ENCODE results near the gene KRT79.
"Not testable (repeated sequence)": the region's sequence is repeated elsewhere in the genome, so short reads cannot be mapped to it uniquely, and the experiment has no call there.

The KRT79 gene

GRCh38 chr12:52800259-52800917, 33.7 kb downstream of the KRT79 start:
- Mint-ChIP-seq H3K27ac (no peak overlapping the region), H3K36me3 (no peaks in the 10 kb centered on the region)

DNA sequence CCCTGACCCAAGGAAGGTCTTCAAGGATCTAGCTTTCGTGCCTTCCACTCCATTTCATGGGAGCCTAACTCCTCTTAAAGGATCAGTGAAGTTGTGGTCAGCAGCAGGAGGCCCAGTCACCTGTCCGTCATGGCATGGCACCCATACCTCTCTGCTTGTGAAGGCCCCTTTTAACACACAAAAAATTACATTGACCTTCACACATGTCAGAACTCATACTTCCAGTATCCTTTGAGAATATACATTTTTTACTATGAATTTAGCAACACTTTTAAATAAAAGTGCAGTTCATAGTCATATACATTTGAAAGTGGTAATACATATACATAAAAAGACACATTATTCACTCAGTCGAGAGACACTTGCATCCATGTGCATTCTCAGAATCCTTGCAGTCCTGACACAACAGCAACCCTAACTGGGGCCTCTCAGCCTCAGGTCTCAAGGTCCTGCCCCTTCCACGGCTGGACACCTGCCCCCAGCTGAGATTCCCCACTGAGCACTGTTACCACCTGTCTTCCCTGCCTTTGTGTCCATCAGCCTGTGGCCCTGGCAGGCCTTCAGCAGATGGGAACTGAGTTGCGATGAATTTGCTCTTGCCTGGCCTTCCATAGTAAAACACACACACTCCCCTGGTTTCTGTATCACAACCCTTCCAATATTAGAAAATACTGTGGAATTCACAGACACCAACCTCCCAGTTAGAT, 34.5 kb downstream of the KRT79 start:
- no peak overlapping the region for H3K4me3 Mint-ChIP-seq
- H3K27me3 Mint-ChIP-seq: no peaks in the 10 kb centered on the region

More at GRCh38 chr12:52800259-52800917, 33.7 kb downstream of the KRT79 start:
- Mint-ChIP-seq H3K4me1 (ENCODE audit: low read depth) (no peaks in the 10 kb centered on the region), H3K9me3 (ENCODE audit: low read depth) (no peaks in the 10 kb centered on the region), H3K4me3 (no peak overlapping the region), H3K27me3 (no peaks in the 10 kb centered on the region)

GRCh38 chr12:52798671-52799504, 35.2 kb downstream of the KRT79 start:
- Mint-ChIP-seq H3K9me3 (ENCODE audit: low read depth) (no peaks in the 10 kb centered on the region), H3K27ac (no peak overlapping the region), H3K27me3 (no peaks in the 10 kb centered on the region), H3K4me3 (no peak overlapping the region), H3K4me1 (ENCODE audit: low read depth) (peaks cover 8% of the 10 kb centered on the region), H3K36me3 (no peaks in the 10 kb centered on the region)

More for the DNA sequence above, 34.5 kb downstream of the KRT79 start:
- H3K36me3 Mint-ChIP-seq: no peaks in the 10 kb centered on the region
- H3K27ac Mint-ChIP-seq: no peak overlapping the region
- H3K9me3 Mint-ChIP-seq (ENCODE audit: low read depth): no peaks in the 10 kb centered on the region
- peaks cover under 1% of the 10 kb centered on the region for H3K4me1 Mint-ChIP-seq (ENCODE audit: low read depth)

DNA sequence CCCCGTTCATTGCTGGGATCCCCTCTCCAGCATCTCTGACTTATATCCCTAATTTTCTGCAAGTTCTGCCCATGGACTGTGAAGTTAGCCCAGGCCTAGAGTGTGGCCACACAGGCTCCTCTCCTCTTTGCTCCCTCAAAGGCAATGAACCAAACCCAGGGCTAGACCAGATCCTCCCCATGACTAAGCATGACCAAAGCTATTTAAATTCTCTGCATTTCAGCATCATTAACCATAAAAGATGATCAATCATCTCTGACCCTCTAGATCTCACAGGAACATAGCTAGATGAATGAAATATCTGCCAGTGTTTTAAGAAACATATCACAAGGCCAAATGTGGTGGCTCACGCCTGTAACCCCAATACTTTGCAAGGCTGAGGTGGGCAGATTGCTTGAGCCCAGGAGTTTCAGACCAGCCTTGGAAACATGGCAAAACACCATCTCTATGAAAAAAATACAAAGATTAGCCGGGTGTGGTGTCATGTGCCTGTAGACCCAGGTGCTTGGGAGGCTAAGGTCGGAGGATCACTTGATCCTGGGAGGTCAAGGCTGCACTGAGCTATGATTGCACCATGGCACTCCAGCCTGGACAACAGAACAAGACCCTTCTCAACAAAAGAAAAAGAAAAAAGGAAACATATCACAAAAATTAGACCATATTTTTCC, 36.0 kb downstream of the KRT79 start:
- H3K27me3 Mint-ChIP-seq: no peaks in the 10 kb centered on the region
- no peaks in the 10 kb centered on the region for H3K9me3 Mint-ChIP-seq (ENCODE audit: low read depth)
- H3K27ac Mint-ChIP-seq: no peak overlapping the region
- no peaks in the 10 kb centered on the region for H3K36me3 Mint-ChIP-seq
- H3K4me3 Mint-ChIP-seq: no peak overlapping the region
- peaks cover 10% of the 10 kb centered on the region for H3K4me1 Mint-ChIP-seq (ENCODE audit: low read depth)

DNA sequence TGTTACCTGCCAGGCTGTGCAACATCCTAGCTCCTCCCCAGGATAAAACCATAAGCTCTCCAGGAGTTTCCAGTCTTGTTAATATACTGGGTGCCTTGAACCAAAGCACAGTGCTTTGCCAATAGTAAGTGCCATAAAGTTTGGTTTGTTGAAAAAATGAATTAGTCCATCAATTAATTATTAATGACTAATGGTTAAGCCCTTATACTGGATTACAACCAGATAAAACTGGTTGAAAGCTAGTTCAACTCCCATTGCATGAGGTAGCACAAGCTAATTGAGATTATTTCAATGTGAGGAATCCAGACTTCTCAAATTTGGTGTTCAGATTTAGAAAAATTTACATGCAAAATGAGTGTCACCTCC, 36.6 kb downstream of the KRT79 start:
- no peak overlapping the region for H3K4me3 Mint-ChIP-seq
- H3K27me3 Mint-ChIP-seq: no peaks in the 10 kb centered on the region
- peaks cover 11% of the 10 kb centered on the region for H3K4me1 Mint-ChIP-seq (ENCODE audit: low read depth)
- H3K36me3 Mint-ChIP-seq: no peaks in the 10 kb centered on the region
- no peak overlapping the region for H3K27ac Mint-ChIP-seq
- H3K9me3 Mint-ChIP-seq (ENCODE audit: low read depth): no peaks in the 10 kb centered on the region

GRCh38 chr12:52796839-52797528, 37.1 kb downstream of the KRT79 start:
- Mint-ChIP-seq H3K27ac (no peak overlapping the region), H3K27me3 (no peaks in the 10 kb centered on the region), H3K9me3 (ENCODE audit: low read depth) (no peaks in the 10 kb centered on the region)

GRCh38 chr12:52796429-52796794, 37.7 kb downstream of the KRT79 start:
- no peak overlapping the region for H3K27ac Mint-ChIP-seq
- H3K36me3 Mint-ChIP-seq: no peaks in the 10 kb centered on the region
- no peaks in the 10 kb centered on the region for H3K9me3 Mint-ChIP-seq (ENCODE audit: low read depth)
- no peak overlapping the region for H3K4me3 Mint-ChIP-seq
- H3K27me3 Mint-ChIP-seq: peaks cover 1% of the 10 kb centered on the region
- H3K4me1 Mint-ChIP-seq (ENCODE audit: low read depth): peaks cover 14% of the 10 kb centered on the region

More at GRCh38 chr12:52796839-52797528, 37.1 kb downstream of the KRT79 start:
- Mint-ChIP-seq H3K4me1 (ENCODE audit: low read depth) (peaks cover 11% of the 10 kb centered on the region), H3K36me3 (no peaks in the 10 kb centered on the region), H3K4me3 (no peak overlapping the region)

DNA sequence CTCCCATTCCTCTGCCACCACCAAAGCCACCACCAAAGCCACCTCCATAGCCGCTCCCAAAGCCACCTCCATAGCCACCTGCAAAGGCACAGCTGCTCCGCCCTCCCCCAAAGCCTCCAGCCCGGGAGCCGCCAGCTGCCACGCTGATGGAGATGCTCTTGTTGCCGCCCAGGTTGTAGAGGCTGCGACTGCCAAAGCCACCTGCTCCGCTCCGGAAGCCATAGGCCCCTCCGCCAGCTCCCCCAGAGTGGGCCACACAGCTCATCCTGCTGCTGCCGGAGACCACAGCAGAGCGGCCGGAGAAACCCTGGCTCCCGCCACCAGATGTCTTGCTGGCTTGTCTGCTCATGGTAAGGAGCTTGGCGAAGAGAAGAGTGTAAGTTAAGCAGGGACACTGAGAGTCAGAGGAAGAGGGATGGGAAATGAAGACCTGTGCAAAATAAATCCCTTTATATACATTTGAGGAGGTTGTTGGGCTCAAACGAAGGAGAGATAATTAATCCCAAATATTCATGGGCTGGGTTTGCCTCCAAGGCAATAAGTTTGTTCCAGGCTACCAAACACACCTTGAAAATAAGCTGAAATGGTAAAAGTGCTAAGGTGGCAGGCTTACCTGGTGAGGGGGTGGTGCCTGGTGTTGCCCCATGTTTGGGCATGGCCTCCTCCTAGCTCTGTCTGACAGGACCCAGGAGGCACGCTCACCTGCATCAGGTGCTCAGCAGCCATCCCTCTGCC, 38.2 kb downstream of the KRT79 start, which contains the start of gene KRT3:
Gene KRT3 (minus strand): TSS at position 424 of the 735 bp plus-strand sequence. CDS start 75 bp downstream, at position 349.
- H3K4me1 Mint-ChIP-seq (ENCODE audit: low read depth): peaks cover 14% of the 10 kb centered on the region
- H3K4me3 Mint-ChIP-seq: no peak within 1 kb of the TSS
- no peaks in the 10 kb centered on the region for H3K36me3 Mint-ChIP-seq

GRCh38 chr12:52795332-52795674, 38.8 kb downstream of the KRT79 start:
- not testable (repeated sequence) for H3K36me3 Mint-ChIP-seq; H3K4me3 Mint-ChIP-seq; H3K27ac Mint-ChIP-seq; H3K9me3 Mint-ChIP-seq (ENCODE audit: low read depth); H3K27me3 Mint-ChIP-seq
- H3K4me1 Mint-ChIP-seq (ENCODE audit: low read depth): peaks cover 18% of the 10 kb centered on the region

More for the DNA sequence above, 38.2 kb downstream of the KRT79 start, which contains the start of gene KRT3:
- Mint-ChIP-seq H3K27ac (no peak within 1 kb of the TSS), H3K9me3 (ENCODE audit: low read depth) (no peaks in the 10 kb centered on the region), H3K27me3 (peaks cover 1% of the 10 kb centered on the region)

DNA sequence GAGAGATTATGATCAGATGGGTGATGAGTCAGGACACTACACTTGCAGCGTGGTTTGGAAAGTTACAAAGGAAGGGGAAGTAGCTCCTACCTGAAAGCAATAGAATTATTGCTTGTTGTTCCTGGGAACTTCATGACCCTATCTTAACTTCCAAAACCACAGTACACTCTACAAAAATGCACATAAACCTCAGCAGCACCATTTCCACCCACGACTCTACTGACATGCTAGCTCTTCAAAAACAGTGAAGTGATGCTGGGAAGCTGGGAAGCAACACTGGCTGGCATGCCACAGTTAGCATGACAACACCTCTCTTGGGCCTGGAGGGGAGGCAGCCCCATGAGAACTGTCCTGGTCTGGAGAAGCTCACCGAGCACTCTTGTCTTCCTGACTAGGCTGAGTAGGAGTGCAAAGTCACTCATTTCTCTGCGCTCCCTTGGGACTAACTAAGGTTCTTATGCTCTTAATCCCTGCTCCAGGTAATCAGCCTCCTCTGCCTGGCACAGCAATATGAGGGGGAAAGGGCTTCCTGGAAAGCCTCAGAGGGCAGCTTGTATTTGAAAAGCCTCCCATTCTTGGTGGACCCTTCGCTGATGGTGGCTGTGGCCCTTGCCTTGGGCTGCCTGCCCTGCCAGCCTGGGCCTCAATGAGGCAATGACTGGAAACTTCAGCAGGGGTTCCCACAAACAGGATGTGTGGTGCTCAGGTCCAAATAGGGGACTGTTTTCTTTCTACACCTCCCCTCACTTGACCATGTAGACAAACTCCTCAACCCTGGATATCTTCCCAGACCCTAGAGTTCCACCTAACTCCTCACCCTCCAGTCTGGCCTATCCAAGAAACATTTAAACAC, 39.4 kb downstream of the KRT79 start:
- no peaks in the 10 kb centered on the region for H3K9me3 Mint-ChIP-seq (ENCODE audit: low read depth)
- H3K4me3 Mint-ChIP-seq: no peak overlapping the region
- H3K36me3 Mint-ChIP-seq: no peaks in the 10 kb centered on the region
- peaks cover 1% of the 10 kb centered on the region for H3K27me3 Mint-ChIP-seq
- H3K4me1 Mint-ChIP-seq (ENCODE audit: low read depth): peaks cover 24% of the 10 kb centered on the region
- no peak overlapping the region for H3K27ac Mint-ChIP-seq

DNA sequence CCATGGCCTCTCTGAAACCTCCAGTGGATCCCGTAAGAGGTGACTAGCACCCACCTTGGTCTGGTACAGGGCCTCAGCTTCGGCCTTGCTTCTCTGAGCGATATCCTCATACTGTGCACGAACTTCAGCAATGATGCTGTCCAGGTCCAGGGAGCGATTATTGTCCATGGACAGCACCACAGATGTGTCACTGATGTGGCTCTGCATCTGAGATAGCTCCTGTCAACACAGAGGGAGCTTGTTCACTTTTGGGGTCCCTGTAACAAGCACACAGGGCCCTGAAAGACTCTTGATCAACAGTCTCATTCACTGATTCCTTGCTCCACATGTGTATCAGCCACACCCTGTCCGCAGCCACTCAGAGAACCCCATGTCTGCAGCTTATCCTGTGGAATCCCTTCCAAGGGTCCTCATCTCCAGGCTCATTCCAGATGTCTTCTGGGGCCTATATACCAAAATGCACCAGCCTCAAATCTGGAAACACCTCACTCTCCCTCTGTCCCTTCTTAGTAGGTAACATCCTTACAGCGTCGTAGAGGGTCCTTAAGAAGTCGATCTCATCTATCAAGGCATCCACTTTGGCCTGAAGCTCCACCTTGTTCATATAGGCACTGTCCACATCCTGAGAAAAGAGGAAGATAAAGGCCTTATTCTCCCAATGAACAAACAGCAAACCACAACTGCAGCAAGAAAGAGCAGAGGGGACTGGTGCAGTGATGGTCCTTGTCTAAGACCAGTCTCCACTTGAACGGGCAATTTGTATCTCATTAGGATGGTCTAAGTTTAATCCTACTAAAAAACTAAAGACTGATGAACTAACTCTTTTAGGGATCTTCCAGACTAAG, 41.7 kb downstream of the KRT79 start:
- Mint-ChIP-seq H3K27me3 (peaks cover 14% of the 10 kb centered on the region), H3K4me3 (no peak overlapping the region), H3K4me1 (ENCODE audit: low read depth) (peaks cover 32% of the 10 kb centered on the region), H3K9me3 (ENCODE audit: low read depth) (no peaks in the 10 kb centered on the region), H3K27ac (no peak overlapping the region), H3K36me3 (no peaks in the 10 kb centered on the region)

DNA sequence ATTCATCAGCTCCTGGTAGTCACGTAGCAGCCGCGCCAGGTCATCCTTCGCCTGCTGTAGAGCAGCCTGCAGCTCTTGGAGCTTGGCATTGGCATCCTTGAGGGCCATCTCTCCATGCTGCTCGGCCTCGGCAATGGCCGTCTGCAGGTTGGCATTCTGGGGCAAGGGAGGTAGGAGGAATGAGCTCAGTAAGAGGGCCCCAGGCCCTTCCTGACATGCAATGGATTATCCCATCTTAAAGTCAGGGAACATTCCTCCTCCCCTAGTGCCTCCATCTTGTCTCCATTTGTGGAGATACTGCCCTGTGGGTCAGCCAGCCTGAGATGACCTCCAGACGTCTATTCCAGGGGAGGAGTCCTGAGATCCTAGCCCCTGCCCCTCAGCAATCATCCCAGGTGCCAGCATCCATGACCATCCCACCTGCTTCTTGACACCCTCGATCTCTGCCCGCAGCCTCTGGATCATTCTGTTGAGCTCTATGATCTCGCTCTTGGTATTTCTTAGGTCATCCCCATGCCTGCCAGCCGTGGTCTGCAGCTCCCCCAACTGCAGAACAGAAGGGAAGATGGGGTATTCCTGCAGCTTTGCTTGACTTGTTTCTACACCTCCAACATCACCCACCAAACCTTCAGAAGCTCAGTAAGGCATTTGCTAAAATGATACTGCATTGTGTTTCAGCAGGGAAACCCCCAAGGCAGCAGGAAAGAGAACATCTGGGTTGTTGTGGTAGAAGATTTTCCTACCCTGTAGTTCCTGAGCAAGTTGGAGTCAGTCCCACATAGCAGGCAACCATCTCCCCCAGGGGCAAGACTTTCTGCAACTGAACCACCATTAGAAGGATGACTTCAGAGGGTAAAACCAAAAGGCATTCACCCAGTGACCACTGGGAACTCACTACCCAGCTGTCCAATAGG, 42.6 kb downstream of the KRT79 start:
- no peaks in the 10 kb centered on the region for H3K9me3 Mint-ChIP-seq (ENCODE audit: low read depth)
- no peaks in the 10 kb centered on the region for H3K36me3 Mint-ChIP-seq
- H3K4me1 Mint-ChIP-seq (ENCODE audit: low read depth): peaks cover 32% of the 10 kb centered on the region
- H3K27me3 Mint-ChIP-seq: peaks cover 14% of the 10 kb centered on the region
- no peak overlapping the region for H3K4me3 Mint-ChIP-seq
- H3K27ac Mint-ChIP-seq: no peak overlapping the region
